Ascending aorta (tissue), 2 donors: ENCODE results near the gene NSFL1C. TPM values are rescaled to one million over a fixed set of nuclear protein-coding genes. Genes with fewer than 3 reads are reported as not detected.

Source experiments
- DNase-seq, 2 donors: peaks; one replicate each; pipeline ENCODE4 v3.0.0-alpha.2; 2019; ENCODE audit warnings: low spot score in 2 of 2
- H3K27ac ChIP-seq, 2 donors: fragments of 200-600 bp; sonication (generic); one replicate each; pipeline ENCODE4 v1.5.1; 2016 to 2017; ENCODE audit warnings: mild to moderate bottlenecking in 1 of 2
- H3K27me3 ChIP-seq: fragments of 200-600 bp; sonication (generic); one replicate; pipeline ENCODE4 v1.5.1; 2017
- H3K36me3 ChIP-seq, 2 donors: fragments of 200-600 bp; sonication (generic); one replicate each; pipeline ENCODE4 v1.5.1; 2016
- H3K4me1 ChIP-seq, 2 donors: fragments of 200-600 bp; sonication (generic); one replicate each; pipeline ENCODE4 v1.5.1; 2016 to 2017; ENCODE audit warnings: mild to moderate bottlenecking in 1 of 2
- H3K4me3 ChIP-seq, 2 donors: fragments of 200-600 bp; sonication (generic); one replicate each; pipeline ENCODE4 v1.5.1; 2016 to 2017; ENCODE audit warnings: mild to moderate bottlenecking in 1 of 2
- H3K9me3 ChIP-seq, 2 donors: fragments of 200-600 bp; sonication (generic); one replicate each; pipeline ENCODE4 v1.5.1; 2016
- CTCF ChIP-seq, 3 experiments: fragments of 200-600 bp in 2 of 3; fragments of 450-650 bp in 1 of 3; sonication (generic) in 2 of 3; IDR thresholded peaks; one replicate each; pipeline ENCODE4 v1.5.1; 2016 to 2019; ENCODE audit warnings: antibody characterized with exemption in 3 of 3, mild to moderate bottlenecking in 1 of 3, moderate library complexity in 1 of 3
- intact Hi-C: fragments of 100-400 bp; cut with DNase I; formaldehyde crosslinking; loops from one replicate; pipeline ENCODE4 v1.15.1; 2023
- total RNA-seq: library from RNA; depleted of rRNA; stranded (reverse); fragments of >200 nt; gene quantifications from one replicate; pipeline ENCODE4 v1.1.0, GENCODE V29; 2016

Gene NSFL1C
- total RNA-seq, 1 donor from 2014 or later, result 58.5 TPM

GRCh38 chr20:1450926-1451491 is 15.6 kb downstream of the NSFL1C start:
- intact Hi-C loops, result no loop called here
- DNase-seq, result no peak
- no peaks in the 10 kb centered on the region for H3K27me3 ChIP-seq
- no peak overlapping the region for H3K27ac ChIP-seq
- no peaks in the 10 kb centered on the region for H3K4me1 ChIP-seq
- peaks cover 94 to 97% of the 10 kb centered on the region in 2 donors for H3K36me3 ChIP-seq
- no peak overlapping the region for H3K4me3 ChIP-seq
- no peaks in the 10 kb centered on the region for H3K9me3 ChIP-seq
- TF ChIP-seq CTCF (IDR thresholded peaks at IDR 0.05), result no peak

- TF ChIP-seq CTCF (IDR thresholded peaks at IDR 0.05), result no peak
- intact Hi-C loops, result no loop called here
- no peaks in the 10 kb centered on the region for H3K4me1 ChIP-seq
- no peak for DNase-seq
- H3K27ac ChIP-seq, result no peak overlapping the region
- no peak overlapping the region for H3K4me3 ChIP-seq
- no peaks in the 10 kb centered on the region for H3K27me3 ChIP-seq
- peaks cover 94 to 97% of the 10 kb centered on the region in 2 donors for H3K36me3 ChIP-seq
- H3K9me3 ChIP-seq, result no peaks in the 10 kb centered on the region
These were observed 17.3 kb downstream of the NSFL1C start for GRCh38 chr20:1449370-1449769.

GRCh38 chr20:1448081-1448620 is 18.5 kb downstream of the NSFL1C start:
- H3K27me3 ChIP-seq, result no peaks in the 10 kb centered on the region
- no peak overlapping the region for H3K4me3 ChIP-seq
- DNase-seq, result no peak
- no peaks in the 10 kb centered on the region for H3K4me1 ChIP-seq
- no peak for TF ChIP-seq CTCF (IDR thresholded peaks at IDR 0.05)
- intact Hi-C loops, result no loop called here
- H3K36me3 ChIP-seq, result peaks cover 95 to 97% of the 10 kb centered on the region in 2 donors
- no peak overlapping the region for H3K27ac ChIP-seq
- H3K9me3 ChIP-seq, result no peaks in the 10 kb centered on the region

- H3K27me3 ChIP-seq, result no peaks in the 10 kb centered on the region
- intact Hi-C loops, result no loop called here
- no peak overlapping the region for H3K27ac ChIP-seq
- no peaks in the 10 kb centered on the region for H3K4me1 ChIP-seq
- no peak for DNase-seq
- H3K36me3 ChIP-seq, result peaks cover 90 to 97% of the 10 kb centered on the region in 2 donors
- TF ChIP-seq CTCF (IDR thresholded peaks at IDR 0.05), result no peak
- H3K4me3 ChIP-seq, result no peak overlapping the region
- no peaks in the 10 kb centered on the region for H3K9me3 ChIP-seq
These were observed 20.1 kb downstream of the NSFL1C start for GRCh38 chr20:1446536-1446935.

GRCh38 chr20:1443085-1443484 is 23.6 kb downstream of the NSFL1C start:
- Histone ChIP-seq H3K36me3 (peaks cover 57 to 73% of the 10 kb centered on the region in 2 donors), H3K9me3 (no peaks in the 10 kb centered on the region), H3K27me3 (no peaks in the 10 kb centered on the region), H3K27ac (no peak overlapping the region), H3K4me1 (no peaks in the 10 kb centered on the region), H3K4me3 (no peak overlapping the region)
- intact Hi-C loops, result no loop called here
- DNase-seq, result no peak
- no peak for TF ChIP-seq CTCF (IDR thresholded peaks at IDR 0.05)
